Activated naive CD4-positive, alpha-beta T cell treated with anti-CD3 and anti-CD28 coated beads, Interleukin-2, amount 50 U/mL, for 24 hours (primary cell): ENCODE measurements around the gene RAB10.
"Not testable (repeated sequence)": the region's sequence is repeated elsewhere in the genome, so short reads cannot be mapped to it uniquely, and the experiment has no call there.

Experiments
- H3K27ac Mint-ChIP-seq: one replicate; pipeline ENCODE4 v1.8.0; 2021; ENCODE audit warnings: mild to moderate bottlenecking, mixed read lengths
- H3K27me3 Mint-ChIP-seq: one replicate; pipeline ENCODE4 v1.8.0; 2021; ENCODE audit warnings: mixed read lengths
- H3K36me3 Mint-ChIP-seq: one replicate; pipeline ENCODE4 v1.8.0; 2021; ENCODE audit warnings: mixed read lengths
- H3K4me1 Mint-ChIP-seq: one replicate; pipeline ENCODE4 v1.8.0; 2021; ENCODE audit warnings: mixed read lengths
- H3K4me3 Mint-ChIP-seq: one replicate; pipeline ENCODE4 v1.8.0; 2021; ENCODE audit warnings: mild to moderate bottlenecking, mixed read lengths
- H3K9me3 Mint-ChIP-seq: one replicate; pipeline ENCODE4 v1.8.0; 2021; ENCODE audit warnings: mixed read lengths

The RAB10 gene

DNA sequence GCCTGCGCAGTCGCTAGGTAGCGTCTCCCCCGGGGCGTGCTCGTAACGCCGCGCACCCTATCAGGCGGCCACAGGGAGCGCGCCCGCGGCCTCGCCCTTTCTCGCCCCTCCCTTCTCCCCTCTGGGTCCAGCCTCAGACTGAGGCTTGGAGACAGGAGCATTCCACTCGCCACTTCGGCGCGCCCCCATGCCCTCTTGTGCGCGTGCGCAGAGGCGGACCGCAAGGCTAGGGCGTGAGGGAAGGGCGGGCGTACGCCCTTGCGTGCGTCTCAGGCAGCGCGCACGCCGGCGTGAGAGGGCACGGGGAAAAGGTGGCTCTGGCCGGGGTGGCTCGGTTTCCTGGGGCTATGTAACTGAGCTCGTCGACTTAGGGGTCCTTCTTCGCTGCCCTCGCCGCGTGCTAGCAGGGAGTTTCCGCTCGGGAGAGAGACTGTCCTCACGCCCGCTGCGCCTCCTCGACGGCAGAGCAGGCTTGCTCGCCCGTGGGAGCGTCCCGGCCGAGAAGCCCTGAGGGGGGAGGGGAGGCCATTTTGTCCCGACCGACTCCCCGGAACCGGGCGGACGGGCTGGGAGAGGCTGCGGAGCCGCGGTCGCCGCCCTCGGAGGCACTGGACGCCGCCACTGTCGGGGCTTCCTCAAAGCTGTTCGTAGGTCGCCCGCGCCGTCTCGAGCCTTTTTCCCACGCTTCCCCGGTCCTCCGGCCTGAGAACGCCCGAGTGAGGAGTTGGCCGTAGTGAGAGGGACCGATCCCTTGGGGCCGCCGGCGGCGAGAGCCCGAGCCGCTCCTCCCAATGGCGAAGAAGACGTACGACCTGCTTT lies at the start of gene RAB10:
RAB10 (plus strand) TSS at position 267 of the 819 bp plus-strand sequence; CDS start at position 792, 525 bp downstream.
- Mint-ChIP-seq H3K4me1 (peaks cover 37% of the 10 kb centered on the region), H3K4me3 (peak within 1 kb of the TSS; percentile 95), H3K27me3 (no peaks in the 10 kb centered on the region), H3K9me3 (no peaks in the 10 kb centered on the region), H3K36me3 (no peaks in the 10 kb centered on the region), H3K27ac (peak within 1 kb of the TSS; percentile 95)

DNA sequence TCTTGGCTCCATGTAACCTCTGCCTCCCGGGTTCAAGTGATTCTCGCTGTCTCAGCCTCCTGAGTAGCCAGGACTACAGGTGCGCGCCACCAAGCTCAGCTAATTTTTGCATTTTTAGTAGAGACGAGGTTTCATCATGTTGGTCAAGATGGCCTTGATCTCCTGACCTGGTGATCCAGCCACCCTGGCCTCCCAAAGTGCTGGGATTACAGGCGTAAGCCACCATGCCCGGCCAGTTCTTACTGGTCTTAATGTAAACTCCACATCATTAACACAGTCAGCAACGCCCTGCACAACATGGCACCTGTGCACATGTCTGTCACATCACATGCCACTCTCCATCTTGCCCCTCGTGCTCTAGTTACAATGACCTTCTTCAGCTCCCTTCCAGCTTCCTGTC lies 45.8 kb upstream of the RAB10 start:
- Mint-ChIP-seq H3K27ac (no peak overlapping the region), H3K36me3 (no peaks in the 10 kb centered on the region), H3K4me1 (peaks cover 16% of the 10 kb centered on the region), H3K27me3 (no peaks in the 10 kb centered on the region), H3K4me3 (no peak overlapping the region), H3K9me3 (no peaks in the 10 kb centered on the region)

DNA sequence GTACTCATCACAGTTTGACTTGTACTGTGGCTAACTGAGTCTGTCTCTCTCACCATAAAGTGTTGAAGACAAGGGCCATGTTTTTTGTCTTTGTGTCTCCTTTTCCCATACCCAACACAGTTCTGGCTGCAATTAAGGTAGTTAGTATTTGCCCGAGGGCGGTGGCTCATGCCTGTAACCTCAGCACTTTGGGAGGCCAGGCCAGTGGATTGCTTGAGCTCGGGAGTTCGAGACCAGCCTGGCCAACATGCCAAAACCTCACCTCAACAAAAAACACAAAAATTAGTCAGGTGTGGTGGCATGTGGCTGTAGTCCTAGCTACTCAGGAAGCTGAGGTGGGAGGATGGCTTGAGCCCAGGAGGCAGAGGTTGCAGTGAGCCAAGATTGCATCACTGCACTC lies 44.7 kb upstream of the RAB10 start:
- H3K9me3 Mint-ChIP-seq: no peaks in the 10 kb centered on the region
- H3K4me1 Mint-ChIP-seq: peaks cover 13% of the 10 kb centered on the region
- H3K36me3 Mint-ChIP-seq: no peaks in the 10 kb centered on the region
- no peak overlapping the region for H3K27ac Mint-ChIP-seq
- H3K27me3 Mint-ChIP-seq: no peaks in the 10 kb centered on the region
- H3K4me3 Mint-ChIP-seq: no peak overlapping the region

DNA sequence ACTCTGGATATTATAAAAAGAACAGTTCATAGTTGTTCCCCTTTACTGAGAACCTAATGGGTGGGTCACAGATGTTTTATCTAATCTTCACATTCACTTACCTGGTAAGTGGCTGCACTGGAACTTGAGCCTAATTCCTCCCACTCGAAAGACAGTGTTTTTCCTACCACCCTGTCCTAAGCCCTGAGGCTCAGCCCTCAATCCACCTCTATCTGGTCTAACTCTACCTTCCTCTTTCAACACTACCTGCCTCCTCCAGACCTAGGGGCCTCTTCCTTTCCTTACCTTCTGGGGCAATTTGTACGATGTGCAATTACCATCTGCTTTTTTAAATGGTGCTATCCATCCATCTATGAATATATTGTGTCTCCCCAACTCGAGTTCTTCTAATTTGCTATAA lies 41.9 kb upstream of the RAB10 start:
- Mint-ChIP-seq H3K27ac (no peak overlapping the region), H3K9me3 (no peaks in the 10 kb centered on the region), H3K36me3 (no peaks in the 10 kb centered on the region), H3K4me3 (no peak overlapping the region), H3K4me1 (peaks cover 13% of the 10 kb centered on the region), H3K27me3 (no peaks in the 10 kb centered on the region)

DNA sequence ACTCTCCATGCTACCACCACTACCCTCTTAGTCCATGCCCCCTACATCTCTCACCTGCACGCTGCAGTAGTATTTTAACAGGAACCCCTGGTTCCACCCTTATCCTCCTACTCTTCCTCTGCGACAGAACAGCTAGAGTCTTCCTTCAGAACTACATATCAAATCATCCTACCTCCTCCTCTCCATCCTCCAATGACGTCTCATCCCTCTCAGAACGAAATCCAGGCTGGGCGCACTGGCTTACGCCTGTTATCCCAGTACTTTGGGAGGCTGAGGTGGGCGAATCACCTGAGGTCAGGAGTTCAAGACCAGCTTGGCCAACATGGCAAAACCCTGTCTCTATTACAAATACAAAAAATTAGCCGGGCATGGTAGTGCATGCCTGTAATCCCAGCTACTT lies 41.3 kb upstream of the RAB10 start:
- H3K4me3 Mint-ChIP-seq: no peak overlapping the region
- H3K27me3 Mint-ChIP-seq: no peaks in the 10 kb centered on the region
- no peak overlapping the region for H3K27ac Mint-ChIP-seq
- H3K36me3 Mint-ChIP-seq: no peaks in the 10 kb centered on the region
- H3K4me1 Mint-ChIP-seq: peaks cover 13% of the 10 kb centered on the region
- H3K9me3 Mint-ChIP-seq: no peaks in the 10 kb centered on the region

DNA sequence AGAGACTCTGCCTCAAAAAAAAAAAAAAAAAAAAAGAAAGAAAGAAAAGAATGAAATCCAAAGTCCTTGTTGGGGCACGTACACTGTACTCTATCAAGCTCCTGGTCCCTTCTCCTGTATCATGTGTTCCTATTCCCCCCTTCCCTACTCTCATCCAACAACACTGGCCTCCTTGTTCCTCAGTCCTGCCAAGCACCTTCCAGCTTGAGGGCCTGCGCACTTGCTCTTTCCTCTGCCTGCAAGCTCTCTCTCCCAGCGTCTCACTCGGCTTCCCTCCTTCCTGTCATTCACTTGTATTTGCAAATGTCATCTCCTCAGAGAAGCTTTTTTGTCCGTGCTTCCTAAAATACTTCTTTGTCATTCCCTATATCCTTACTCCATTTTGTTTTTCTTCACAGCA lies 40.8 kb upstream of the RAB10 start:
- Mint-ChIP-seq H3K36me3 (no peaks in the 10 kb centered on the region), H3K9me3 (no peaks in the 10 kb centered on the region), H3K4me3 (no peak overlapping the region), H3K27ac (no peak overlapping the region), H3K4me1 (peaks cover 13% of the 10 kb centered on the region), H3K27me3 (no peaks in the 10 kb centered on the region)

DNA sequence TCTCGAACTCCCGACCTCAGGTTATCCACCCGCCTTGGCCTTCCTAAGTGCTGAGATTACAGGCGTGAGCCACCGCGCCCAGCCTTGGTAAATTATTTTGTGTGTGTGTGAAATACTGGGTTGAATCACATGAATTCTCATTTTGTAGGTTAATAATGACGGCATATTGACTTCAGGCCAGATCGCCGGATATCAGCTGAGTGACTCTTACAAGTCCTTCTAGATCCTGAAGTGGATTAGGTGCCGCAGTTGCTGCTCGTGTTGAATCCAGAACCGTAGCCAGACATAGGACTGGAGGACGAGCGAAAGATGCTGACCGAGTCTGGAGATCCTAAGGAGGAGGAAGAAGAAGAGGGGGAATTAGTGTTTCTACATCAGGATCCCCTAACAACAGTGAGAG lies 39.4 kb upstream of the RAB10 start:
- no peaks in the 10 kb centered on the region for H3K36me3 Mint-ChIP-seq
- H3K27me3 Mint-ChIP-seq: no peaks in the 10 kb centered on the region
- no peak overlapping the region for H3K27ac Mint-ChIP-seq
- no peaks in the 10 kb centered on the region for H3K9me3 Mint-ChIP-seq
- H3K4me1 Mint-ChIP-seq: peaks cover 13% of the 10 kb centered on the region
- no peak overlapping the region for H3K4me3 Mint-ChIP-seq

DNA sequence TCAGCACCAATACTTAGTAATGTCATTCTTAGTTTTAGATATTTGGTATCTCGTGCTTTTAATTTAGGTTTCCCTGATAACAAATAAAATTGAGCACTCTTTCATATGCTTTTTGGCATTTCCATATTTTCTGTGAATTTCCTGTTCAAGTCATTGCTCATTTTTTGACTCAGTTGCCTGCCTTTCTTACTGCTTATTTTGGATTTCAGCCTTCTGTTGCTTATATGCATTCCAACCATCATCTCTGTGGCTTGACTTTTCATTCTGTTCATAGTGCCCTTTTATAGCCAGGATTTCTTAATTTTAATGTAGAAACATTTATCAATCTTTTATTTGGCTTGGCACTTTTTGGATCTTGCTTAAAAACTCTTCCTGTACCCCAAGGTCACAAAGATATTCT lies 37.0 kb upstream of the RAB10 start:
- H3K36me3 Mint-ChIP-seq: no peaks in the 10 kb centered on the region
- H3K9me3 Mint-ChIP-seq: no peaks in the 10 kb centered on the region
- H3K27ac Mint-ChIP-seq: no peak overlapping the region
- peaks cover 8% of the 10 kb centered on the region for H3K4me1 Mint-ChIP-seq
- no peaks in the 10 kb centered on the region for H3K27me3 Mint-ChIP-seq
- no peak overlapping the region for H3K4me3 Mint-ChIP-seq

DNA sequence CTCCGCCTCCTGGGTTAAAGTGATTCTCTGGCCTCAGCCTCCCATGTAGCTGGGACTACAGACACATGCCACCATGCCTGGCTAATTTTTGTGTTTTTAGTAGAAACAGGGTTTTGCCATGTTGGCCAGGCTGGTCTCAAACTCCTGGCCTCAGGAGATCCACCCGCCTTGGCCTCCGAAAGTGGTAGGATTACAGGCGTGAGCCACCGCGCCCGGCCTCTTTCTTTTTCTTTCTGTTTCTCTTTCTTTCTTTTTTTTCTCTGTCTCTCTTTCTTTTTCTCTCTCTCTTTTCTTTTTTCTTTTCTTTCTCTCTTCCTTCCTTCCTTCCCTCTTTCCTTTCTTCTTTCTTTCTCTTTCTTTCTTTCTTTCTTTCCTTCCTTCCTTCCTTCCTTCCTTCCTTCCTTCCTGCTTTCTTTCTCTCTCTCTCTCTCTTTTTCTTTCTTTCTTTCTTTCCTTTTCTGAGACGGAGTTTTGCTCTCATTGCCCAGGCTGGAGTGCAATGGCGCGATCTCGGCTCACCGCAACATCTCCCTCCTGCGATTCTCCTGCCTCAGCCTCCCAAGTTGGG lies 35.0 kb upstream of the RAB10 start:
- not testable (repeated sequence) for H3K9me3 Mint-ChIP-seq, H3K4me3 Mint-ChIP-seq, H3K27ac Mint-ChIP-seq, H3K4me1 Mint-ChIP-seq, H3K36me3 Mint-ChIP-seq, H3K27me3 Mint-ChIP-seq

DNA sequence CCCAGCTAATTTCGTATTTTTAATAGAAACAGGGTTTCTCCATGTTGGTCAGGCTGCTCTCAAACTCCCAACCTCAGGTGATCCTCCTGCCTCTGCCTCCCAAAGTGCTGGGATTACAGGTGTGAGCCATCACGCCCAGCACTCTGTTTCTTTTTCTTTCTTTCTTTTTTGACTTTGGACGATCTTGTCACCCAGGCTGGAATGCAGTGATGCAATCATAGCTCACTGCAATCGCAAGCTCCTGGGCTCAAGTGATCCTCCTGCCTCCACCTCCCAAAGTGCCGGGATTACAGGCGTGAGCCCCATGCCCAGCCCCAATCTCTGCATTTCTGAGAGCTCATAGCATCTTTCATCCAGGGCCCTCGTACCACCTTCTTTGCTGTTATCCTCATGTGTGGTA lies 34.5 kb upstream of the RAB10 start:
- not testable (repeated sequence) for H3K4me1 Mint-ChIP-seq, H3K36me3 Mint-ChIP-seq, H3K4me3 Mint-ChIP-seq, H3K27me3 Mint-ChIP-seq, H3K27ac Mint-ChIP-seq, H3K9me3 Mint-ChIP-seq

DNA sequence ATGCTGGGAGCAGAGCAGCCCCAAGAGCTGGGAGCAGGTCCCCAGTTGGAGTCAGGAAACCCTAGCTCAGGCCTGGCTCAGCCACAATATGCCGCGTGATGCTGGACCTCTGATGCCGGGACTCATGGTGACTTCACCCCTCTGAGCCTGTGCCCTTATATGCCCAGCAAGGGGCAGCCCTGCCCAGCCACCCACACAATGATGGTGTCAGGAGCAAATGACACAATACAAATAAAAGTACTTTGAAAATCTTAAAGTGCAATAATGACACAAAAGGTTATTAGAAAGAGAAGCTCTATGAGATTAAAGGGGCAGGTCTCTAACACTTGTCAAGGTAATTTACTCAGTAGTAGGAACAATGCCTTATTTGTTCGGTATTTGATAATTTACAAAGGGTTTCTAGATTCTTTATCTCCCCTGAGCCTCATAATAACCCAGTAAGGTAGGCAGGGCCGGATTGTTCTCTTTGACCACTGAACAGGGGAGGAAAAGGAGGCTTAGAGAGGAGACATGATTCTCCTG lies 33.3 kb upstream of the RAB10 start:
- peaks cover 2% of the 10 kb centered on the region for H3K36me3 Mint-ChIP-seq
- H3K4me1 Mint-ChIP-seq: no peaks in the 10 kb centered on the region
- peaks cover 3% of the 10 kb centered on the region for H3K27me3 Mint-ChIP-seq
- H3K9me3 Mint-ChIP-seq: no peaks in the 10 kb centered on the region
- H3K4me3 Mint-ChIP-seq: no peak overlapping the region
- no peak overlapping the region for H3K27ac Mint-ChIP-seq

DNA sequence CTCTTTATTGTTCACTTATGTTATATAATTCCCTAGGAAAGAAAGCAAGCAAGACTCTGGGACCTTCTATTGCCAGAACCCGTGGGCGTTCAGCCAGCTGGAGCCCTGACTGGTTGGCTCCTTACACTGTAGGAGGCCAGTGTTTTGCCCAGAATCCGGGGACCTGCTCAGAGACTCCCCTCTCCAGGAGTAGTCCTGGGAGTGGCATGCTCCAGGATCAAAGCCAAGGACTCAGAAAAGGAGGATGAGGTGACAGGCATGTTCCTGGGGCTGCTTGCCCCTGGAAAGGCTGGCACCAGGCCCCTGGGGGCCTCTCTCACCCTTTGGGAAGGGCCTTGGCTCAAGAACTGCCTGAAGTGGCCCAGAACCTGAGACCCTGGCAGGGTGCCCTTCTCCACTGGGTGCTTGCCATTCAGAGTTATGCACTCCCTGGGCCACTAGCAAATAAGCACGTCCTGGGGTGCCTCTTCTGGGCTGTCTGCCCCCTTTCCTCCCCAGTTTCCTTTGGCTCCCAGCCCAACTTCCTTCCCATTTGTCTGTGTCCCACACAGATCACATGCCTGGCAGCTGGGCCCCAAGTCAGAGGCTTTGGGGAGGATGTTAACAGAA lies 32.0 kb upstream of the RAB10 start:
- no peaks in the 10 kb centered on the region for H3K9me3 Mint-ChIP-seq
- H3K4me1 Mint-ChIP-seq: no peaks in the 10 kb centered on the region
- no peak overlapping the region for H3K27ac Mint-ChIP-seq
- H3K27me3 Mint-ChIP-seq: peaks cover 3% of the 10 kb centered on the region
- no peak overlapping the region for H3K4me3 Mint-ChIP-seq
- peaks cover 2% of the 10 kb centered on the region for H3K36me3 Mint-ChIP-seq

DNA sequence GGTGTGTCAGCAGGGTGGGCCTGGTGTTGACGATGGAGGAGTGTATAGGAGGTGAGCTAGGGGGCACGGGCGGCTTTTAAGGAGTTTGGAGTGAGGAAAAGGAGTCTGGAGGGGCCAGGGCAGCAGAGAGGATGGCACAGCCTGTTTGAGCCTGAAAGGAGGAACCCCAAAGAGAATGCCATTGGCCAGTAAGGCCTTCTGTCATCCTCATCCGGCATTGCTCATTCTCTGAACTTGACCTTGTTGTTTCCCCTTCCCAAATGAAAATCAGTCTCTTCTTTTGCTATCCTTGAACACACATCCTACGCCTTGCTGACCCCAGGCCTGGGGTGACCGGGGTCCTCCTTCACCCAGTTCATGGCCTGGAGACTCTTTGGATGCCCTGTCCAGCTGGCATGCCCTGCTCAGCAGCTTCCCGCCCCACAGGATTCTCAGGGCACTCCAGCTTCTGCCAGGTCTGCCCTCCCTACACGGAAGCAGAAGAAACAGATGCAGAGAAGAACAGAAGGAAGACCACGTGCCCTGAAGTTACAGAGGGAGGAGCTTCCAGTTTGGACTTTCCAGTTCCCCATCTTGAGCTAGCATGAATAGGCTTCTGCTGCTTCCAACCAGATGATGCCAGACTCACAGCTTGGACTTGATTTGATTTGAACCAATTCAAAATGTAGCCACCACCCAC lies 31.1 kb upstream of the RAB10 start:
- Mint-ChIP-seq H3K27ac (no peak overlapping the region), H3K4me3 (no peak overlapping the region), H3K27me3 (peaks cover 3% of the 10 kb centered on the region), H3K4me1 (no peaks in the 10 kb centered on the region), H3K36me3 (peaks cover 2% of the 10 kb centered on the region), H3K9me3 (no peaks in the 10 kb centered on the region)

DNA sequence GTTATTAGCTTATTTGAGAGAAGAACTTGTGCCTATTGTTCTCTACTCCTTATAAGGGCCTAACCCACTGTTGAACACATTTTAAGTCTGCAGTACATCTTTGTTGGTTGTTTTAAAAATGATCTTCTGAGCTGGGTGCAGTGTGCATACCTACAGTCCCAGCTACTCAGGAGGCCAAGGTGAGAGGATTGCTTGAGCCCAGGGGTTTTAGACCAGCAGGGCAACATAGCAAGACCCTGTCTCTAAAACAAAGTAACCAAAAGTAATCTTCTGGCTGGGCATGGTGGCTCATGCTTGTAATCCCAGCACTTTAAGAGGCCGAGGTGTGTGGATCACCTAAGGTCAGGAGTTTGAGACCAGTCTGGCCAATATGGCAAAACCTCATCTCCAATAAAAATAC lies 25.8 kb upstream of the RAB10 start:
- no peaks in the 10 kb centered on the region for H3K9me3 Mint-ChIP-seq
- H3K27me3 Mint-ChIP-seq: peaks cover 1% of the 10 kb centered on the region
- no peak overlapping the region for H3K27ac Mint-ChIP-seq
- no peaks in the 10 kb centered on the region for H3K36me3 Mint-ChIP-seq
- no peaks in the 10 kb centered on the region for H3K4me1 Mint-ChIP-seq
- H3K4me3 Mint-ChIP-seq: no peak overlapping the region

DNA sequence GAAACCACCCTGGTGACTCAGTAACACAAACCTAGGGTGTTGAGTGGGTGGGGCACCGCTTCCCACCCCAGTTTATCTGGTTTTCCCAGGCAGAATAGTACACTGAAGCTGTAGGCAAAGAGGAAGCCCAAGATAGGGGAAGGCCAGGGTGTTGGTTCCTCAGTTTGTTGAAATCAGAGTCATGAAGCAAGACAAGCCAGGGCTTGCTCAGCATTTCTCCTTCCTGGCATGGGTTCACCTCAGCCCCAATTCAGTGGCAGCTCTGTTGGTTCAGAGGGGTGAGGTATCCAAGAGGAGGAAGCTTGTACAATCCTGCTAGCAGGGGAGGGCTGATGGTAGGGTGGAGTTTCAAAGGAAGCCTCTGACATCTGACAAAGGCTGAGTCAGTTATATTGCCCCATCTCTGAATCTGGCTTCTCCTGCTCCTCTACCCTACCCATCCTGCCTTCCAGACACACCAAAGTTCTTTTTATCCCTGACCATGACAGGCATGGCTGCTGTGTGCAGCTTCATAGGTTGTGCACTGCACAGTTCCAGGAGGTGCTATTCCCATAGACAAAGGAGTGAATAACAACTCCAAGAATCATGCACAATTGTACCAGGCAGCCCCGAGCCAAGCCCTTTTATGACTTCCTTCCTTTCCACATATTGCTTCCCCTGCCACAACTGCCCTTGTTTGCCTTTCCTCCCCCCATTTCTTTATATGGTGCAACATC lies 24.9 kb upstream of the RAB10 start:
- Mint-ChIP-seq H3K9me3 (no peaks in the 10 kb centered on the region), H3K27ac (no peak overlapping the region), H3K36me3 (no peaks in the 10 kb centered on the region), H3K4me3 (no peak overlapping the region), H3K4me1 (no peaks in the 10 kb centered on the region), H3K27me3 (no peaks in the 10 kb centered on the region)
